ENCODE measurements around the gene KNCN. TPM values are rescaled to one million over a fixed set of nuclear protein-coding genes. Genes with fewer than 3 reads are reported as not detected.

The KNCN gene
- total RNA-seq, 3 donors from 2014 or later = not detected

- intact Hi-C loops (cut with DNase I; ENCODE audit: low total_unique reads) = no loop called here
- no peaks in the 10 kb centered on the region for H3K9me3 ChIP-seq
- no peak overlapping the region for H3K4me3 ChIP-seq
- no peaks in the 10 kb centered on the region for H3K36me3 ChIP-seq
- TF ChIP-seq POLR2AphosphoS5 (IDR thresholded peaks at IDR 0.05) = no peak
- TF ChIP-seq CTCF (IDR thresholded peaks at IDR 0.05) = no peak
- no peak for TF ChIP-seq POLR2A (IDR thresholded peaks at IDR 0.05)
- no peaks in the 10 kb centered on the region for H3K27me3 ChIP-seq
- DNase-seq (ENCODE audit: low spot score in 2 of 2) = no peak
- H3K4me1 ChIP-seq = no peaks in the 10 kb centered on the region
- H3K27ac ChIP-seq = no peak overlapping the region
Measured at GRCh38 chr1:46501528-46501927, 49.9 kb downstream of the KNCN start.

GRCh38 chr1:46497665-46498064 is 53.8 kb downstream of the KNCN start:
- no peak overlapping the region for H3K4me3 ChIP-seq
- H3K36me3 ChIP-seq = no peaks in the 10 kb centered on the region
- DNase-seq (ENCODE audit: low spot score in 2 of 2) = no peak
- no peaks in the 10 kb centered on the region for H3K9me3 ChIP-seq
- H3K27me3 ChIP-seq = peaks cover 0 to 27% of the 10 kb centered on the region in 2 donors
- no peaks in the 10 kb centered on the region for H3K4me1 ChIP-seq
- TF ChIP-seq POLR2AphosphoS5 (IDR thresholded peaks at IDR 0.05) (no peak), CTCF (IDR thresholded peaks at IDR 0.05) (no peak)
- intact Hi-C loops (cut with DNase I; ENCODE audit: low total_unique reads) = no loop called here
- H3K27ac ChIP-seq = no peak overlapping the region

GRCh38 chr1:46497020-46497419 is 54.4 kb downstream of the KNCN start:
- H3K27ac ChIP-seq = no peak overlapping the region
- H3K4me1 ChIP-seq = no peaks in the 10 kb centered on the region
- intact Hi-C loops (cut with DNase I; ENCODE audit: low total_unique reads) = no loop called here
- peaks cover 0 to 33% of the 10 kb centered on the region in 2 donors for H3K27me3 ChIP-seq
- H3K36me3 ChIP-seq = no peaks in the 10 kb centered on the region
- H3K4me3 ChIP-seq = no peak overlapping the region
- no peak for DNase-seq (ENCODE audit: low spot score in 2 of 2)
- TF ChIP-seq POLR2A (IDR thresholded peaks at IDR 0.05) (no peak), POLR2AphosphoS5 (IDR thresholded peaks at IDR 0.05) (no peak), CTCF (IDR thresholded peaks at IDR 0.05) (no peak)
- no peaks in the 10 kb centered on the region for H3K9me3 ChIP-seq

- Histone ChIP-seq H3K4me1 (no peaks in the 10 kb centered on the region), H3K4me3 (no peak overlapping the region), H3K36me3 (no peaks in the 10 kb centered on the region), H3K27ac (no peak overlapping the region), H3K27me3 (peaks cover 0 to 38% of the 10 kb centered on the region in 2 donors), H3K9me3 (no peaks in the 10 kb centered on the region)
- intact Hi-C loops (cut with DNase I; ENCODE audit: low total_unique reads) = no loop called here
- no peak for TF ChIP-seq CTCF (IDR thresholded peaks at IDR 0.05)
- TF ChIP-seq POLR2AphosphoS5 (IDR thresholded peaks at IDR 0.05) = no peak
- TF ChIP-seq POLR2A (IDR thresholded peaks at IDR 0.05) = no peak
- no peak for DNase-seq (ENCODE audit: low spot score in 2 of 2)
Measured at GRCh38 chr1:46496505-46496904, 54.9 kb downstream of the KNCN start.

- Histone ChIP-seq H3K4me3 (no peak overlapping the region), H3K36me3 (no peaks in the 10 kb centered on the region), H3K27me3 (peaks cover 7 to 46% of the 10 kb centered on the region in 2 donors), H3K27ac (no peak overlapping the region), H3K4me1 (peaks cover 0 to under 1% of the 10 kb centered on the region in 2 donors), H3K9me3 (no peaks in the 10 kb centered on the region)
- TF ChIP-seq POLR2A (IDR thresholded peaks at IDR 0.05) = no peak
- TF ChIP-seq CTCF (IDR thresholded peaks at IDR 0.05) = no peak
- no peak for TF ChIP-seq POLR2AphosphoS5 (IDR thresholded peaks at IDR 0.05)
- DNase-seq (ENCODE audit: low spot score in 2 of 2) = no peak
- intact Hi-C loops (cut with DNase I; ENCODE audit: low total_unique reads) = no loop called here
Measured at GRCh38 chr1:46495778-46496177, 55.7 kb downstream of the KNCN start.

Other genes with a start within 250 kb of the KNCN start
- 10 to 100 TPM; 60.0 to 85.5 (median 69.2) TPM for gene LRRC41, start 248.0 kb downstream of the KNCN start, total RNA-seq
- gene UQCRH, start 247.9 kb downstream of the KNCN start, total RNA-seq = 100 to 1,000 TPM; 300 to 334 (median 301) TPM
- gene NSUN4, start 210.8 kb downstream of the KNCN start, total RNA-seq = 10 to 100 TPM; 17.1 to 26.8 (median 22.9) TPM
- 10 to 100 TPM; 18.1 to 58.7 (median 38.3) TPM for gene FAAH, start 157.3 kb downstream of the KNCN start, total RNA-seq
- gene DMBX1, start 61.8 kb downstream of the KNCN start, total RNA-seq = not detected
- gene MKNK1, start 52.6 kb upstream of the KNCN start, total RNA-seq = 10 to 100 TPM; 34.7 to 51.5 (median 47.2) TPM
- gene MOB3C, start 65.2 kb upstream of the KNCN start, total RNA-seq = 10 to 100 TPM; 10.5 to 14.5 (median 14.1) TPM
- 10 to 100 TPM; 42.3 to 68.8 (median 44.8) TPM for gene ATPAF1, start 116.7 kb upstream of the KNCN start, total RNA-seq
- not detected for gene TEX38, start 120.2 kb upstream of the KNCN start, total RNA-seq
- 100 to 1,000 TPM in 2 of 3 donors, 10 to 100 TPM in 1; 92.8 to 128 (median 106) TPM for gene EFCAB14, start 167.5 kb upstream of the KNCN start, total RNA-seq
- 100 to 1,000 TPM in 1 of 3 donors, 10 to 100 TPM in 2; 58.4 to 882 (median 74.1) TPM for gene CYP4B1, start 247.4 kb upstream of the KNCN start, total RNA-seq

Data from breast epithelium (tissue), 4 donors.